ENCODE results near the gene GDPD3. TPM values are rescaled to one million over a fixed set of nuclear protein-coding genes. Genes with fewer than 3 reads are reported as not detected.

Gene GDPD3
- total and polyA plus RNA-seq, 9 of the 15 experiments (the other 6 are each of a cell fraction or from before 2014, with no cell fraction given), result 0.47 to 3.9 (median 1.1) TPM

DNA sequence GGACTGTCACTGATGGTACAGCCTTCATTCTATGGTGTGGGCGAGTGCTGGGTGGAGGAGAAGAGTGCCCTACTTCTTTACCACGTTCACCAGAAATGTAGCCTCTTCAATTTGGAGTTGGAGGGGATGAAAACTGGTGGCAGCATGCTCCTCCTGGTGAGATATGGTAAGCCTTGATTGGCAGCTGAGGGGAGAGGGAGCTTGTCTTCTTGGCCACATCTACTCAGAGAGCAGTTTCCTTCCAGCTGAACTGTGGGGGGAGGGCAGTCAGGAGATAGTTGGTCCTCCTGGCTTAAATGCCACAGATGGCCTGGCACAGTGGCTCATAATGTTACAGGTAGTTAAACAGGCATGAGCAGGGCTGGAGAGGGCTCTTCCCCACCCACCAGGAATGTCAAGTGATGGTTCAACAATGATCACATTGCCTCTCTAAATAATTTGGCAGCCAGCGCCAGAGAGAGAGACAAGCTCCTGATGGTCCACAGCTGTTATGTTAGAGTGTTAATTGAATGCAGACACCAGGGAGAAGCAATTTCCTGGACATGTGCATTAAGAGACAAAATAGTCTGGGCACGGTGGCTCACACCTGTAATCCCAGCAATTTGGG is 18.6 kb upstream of the GDPD3 start:
- intact Hi-C loops (cut with micrococcal nuclease) (no loop called here), in situ Hi-C loops (cut with MboI) (loop anchor here (25.0 kb wide), 1 partner anchor 670 kb away; the partner anchor contains the start of genes BOLA2, SLX1B and SULT1A4)
- H3K79me2 ChIP-seq (ENCODE audit: control insufficient read depth, insufficient read depth, low read length), result no peaks in the 10 kb centered on the region
- H3K9me1 ChIP-seq (ENCODE audit: control insufficient read depth, insufficient read depth, low read length), result no peaks in the 10 kb centered on the region
- no peaks in the 10 kb centered on the region for H4K20me1 ChIP-seq (replicated peaks; ENCODE audit: control insufficient read depth, insufficient read depth, low read length)
- no peaks in the 10 kb centered on the region for H3K36me3 ChIP-seq (ENCODE audit: control insufficient read depth, insufficient read depth, low read length)
- DNase-seq (ENCODE audit: extremely low read depth in 1 of 4, low spot score in 3 of 4) (no peak), FAIRE-seq (no peak), ATAC-seq (no peak)
- peaks cover 3% of the 10 kb centered on the region; the same call in 1 of the 2 replicates for H3K9me3 ChIP-seq (replicated peaks; ENCODE audit: control insufficient read depth, insufficient read depth, low read depth, low read length)
- no peak overlapping the region for H3K27ac ChIP-seq (ENCODE audit: extremely low read depth, low read depth, low read length)
- H3K4me3 ChIP-seq, result no peak overlapping the region
- CTCF ChIA-PET (ENCODE audit: low intra/inter-chr PET ratio), result no interaction called here
- BruUV-seq (replicated peaks), result no TSS peak
- TF ChIP-seq E2F3 (CRISPR knock-in tag; IDR thresholded peaks at IDR 0.05) (no peak), ZNF318 (IDR thresholded peaks at IDR 0.05; ENCODE audit: borderline replicate concordance in 1 of 2, low read depth in 1 of 2) (no peak), KDM5B (IDR thresholded peaks at IDR 0.05; ENCODE audit: insufficient replicate concordance, low read depth, low read length) (no peak), PKNOX1 (IDR thresholded peaks at IDR 0.05) (peak; percentile 56; the same call in 1 of the 2 replicates), SMC3 (conservative IDR thresholded peaks at IDR 0.05; ENCODE audit: insufficient read depth, low read depth, low read length) (no peak), SNIP1 (IDR thresholded peaks at IDR 0.05; ENCODE audit: low read depth) (no peak)
- no peak overlapping the region for H3K4me2 ChIP-seq (ENCODE audit: insufficient read depth, low read length)
- H3K9ac ChIP-seq (ENCODE audit: insufficient read depth in 1 of 2, low read depth in 2 of 2, low read length in 2 of 2), result no peak overlapping the region
- H3K4me1 ChIP-seq (replicated peaks in 1 of 2; ENCODE audit: control insufficient read depth in 2 of 2, insufficient read depth in 2 of 2, low read length in 2 of 2), result no peaks in the 10 kb centered on the region; a peak in 1 of 5 replicates
- H3K27me3 ChIP-seq (ENCODE audit: control insufficient read depth in 2 of 2, insufficient read depth in 2 of 2, low read length in 2 of 2), result no peaks in the 10 kb centered on the region
- POLR2A ChIA-PET, result interaction anchor here (0.6 kb wide), 1 partner anchor 51 kb away, joined by 3 read pairs; no protein-coding TSS in a partner anchor
- H2AFZ ChIP-seq (ENCODE audit: low read depth, low read length), result no peak overlapping the region
- 39% methylated on average over 4 of the region's 4 CpGs for WGBS (ENCODE audit: insufficient coverage, low coverage, missing lambda C conversion rate)

All from K562 (cell line).